ENCODE data around the gene TRIM41. TPM values are rescaled to one million over a fixed set of nuclear protein-coding genes. Genes with fewer than 3 reads are reported as not detected.

TRIM41 gene
- total RNA-seq, 2 experiments from 2014 or later, result 35.3 to 36.4 TPM

- peaks cover 45% of the 10 kb centered on the region for H3K4me1 Mint-ChIP-seq (ENCODE audit: low read depth)
- intact Hi-C loops (cut with micrococcal nuclease), result loop anchor here (1.0 to 5.0 kb wide), 7 partner anchors 8 to 1527 kb away; partner anchors contain the start of genes CANX, MGAT1 and TRIM52
- peak; percentile 71 for DNase-seq
Measured at GRCh38 chr5:181223729-181224389, 778 bp downstream of the TRIM41 start.

GRCh38 chr5:181224390-181225229 is 1.5 kb downstream of the TRIM41 start:
- peak; percentile 61 for DNase-seq
- Mint-ChIP-seq H3K9me3 (no peaks in the 10 kb centered on the region), H3K36me3 (peaks cover 14% of the 10 kb centered on the region), H3K27ac (peak overlapping the region; percentile 98), H3K4me1 (ENCODE audit: low read depth) (peaks cover 48% of the 10 kb centered on the region), H3K4me3 (peak overlapping the region; percentile 98), H3K27me3 (peaks cover 6% of the 10 kb centered on the region)
- ChIA-PET CTCF (interaction anchor here (2.8 kb wide), 1 partner anchor 40 kb away, joined by 10 read pairs; no protein-coding TSS in a partner anchor), POLR2A (interaction anchor here (0.7 to 7.1 kb wide), 6 partner anchors 10 to 36 kb away, joined by 3 to 100 read pairs (median 21); partner anchors contain the start of genes RACK1 and TRIM52)
- intact Hi-C loops (cut with micrococcal nuclease), result loop anchor here (1.0 to 5.0 kb wide), 2 partner anchors 8 to 1527 kb away; partner anchors contain the start of gene CANX

More at GRCh38 chr5:181223729-181224389, 778 bp downstream of the TRIM41 start:
- Mint-ChIP-seq H3K27ac (peak overlapping the region; percentile 98), H3K36me3 (peaks cover 9% of the 10 kb centered on the region), H3K9me3 (no peaks in the 10 kb centered on the region), H3K4me3 (peak overlapping the region; percentile 98), H3K27me3 (peaks cover 6% of the 10 kb centered on the region)
- ChIA-PET POLR2A (interaction anchor here (0.6 to 7.1 kb wide), 8 partner anchors 11 to 37 kb away, joined by 3 to 100 read pairs (median 12); partner anchors contain the start of genes RACK1 and TRIM52), CTCF (interaction anchor here (0.6 to 2.8 kb wide), 5 partner anchors 18 to 39 kb away, joined by 3 to 16 read pairs (median 10); no protein-coding TSS in a partner anchor)

GRCh38 chr5:181229996-181230395 is 6.9 kb downstream of the TRIM41 start:
- no peaks in the 10 kb centered on the region for H3K27me3 Mint-ChIP-seq
- H3K9me3 Mint-ChIP-seq, result no peaks in the 10 kb centered on the region
- ChIA-PET CTCF (interaction anchor here (0.6 kb wide), 1 partner anchor 1690 kb away, joined by 3 read pairs; no protein-coding TSS in a partner anchor), POLR2A (interaction anchor here (1.2 kb wide), 1 partner anchor 11 kb away, joined by 6 read pairs; no protein-coding TSS in a partner anchor)
- peaks cover 23% of the 10 kb centered on the region for H3K4me1 Mint-ChIP-seq (ENCODE audit: low read depth)
- peak overlapping the region; percentile 26 for H3K27ac Mint-ChIP-seq
- DNase-seq, result no peak
- intact Hi-C loops (cut with micrococcal nuclease), result no loop called here
- peaks cover 29% of the 10 kb centered on the region for H3K36me3 Mint-ChIP-seq
- no peak overlapping the region for H3K4me3 Mint-ChIP-seq

DNA sequence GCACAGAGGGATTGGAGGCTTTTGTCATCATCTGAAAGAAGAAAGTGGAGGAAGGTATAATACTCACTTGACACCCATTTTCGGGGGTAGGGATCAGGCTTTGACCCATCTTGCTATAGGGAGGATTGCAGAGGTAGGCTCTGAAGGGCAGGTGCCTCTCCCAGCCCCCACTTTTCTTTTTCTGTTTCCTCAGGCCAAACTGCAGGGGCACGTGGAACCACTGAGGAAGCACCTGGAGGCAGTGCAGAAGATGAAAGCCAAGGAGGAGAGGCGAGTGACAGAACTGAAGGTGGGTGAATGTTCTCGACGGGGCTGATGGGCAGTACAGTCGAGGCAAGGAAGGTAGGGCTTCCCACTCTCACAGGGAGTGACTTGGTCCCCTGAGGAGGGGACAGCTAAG is 7.5 kb downstream of the TRIM41 start:
- H3K4me3 Mint-ChIP-seq, result no peak overlapping the region
- H3K4me1 Mint-ChIP-seq (ENCODE audit: low read depth), result peaks cover 18% of the 10 kb centered on the region
- intact Hi-C loops (cut with micrococcal nuclease), result no loop called here
- H3K36me3 Mint-ChIP-seq, result peaks cover 29% of the 10 kb centered on the region
- CTCF ChIA-PET, result no interaction called here
- H3K27me3 Mint-ChIP-seq, result no peaks in the 10 kb centered on the region
- DNase-seq, result no peak
- no peaks in the 10 kb centered on the region for H3K9me3 Mint-ChIP-seq
- POLR2A ChIA-PET, result interaction anchor here (1.2 kb wide), 1 partner anchor 11 kb away, joined by 6 read pairs; no protein-coding TSS in a partner anchor
- H3K27ac Mint-ChIP-seq, result no peak overlapping the region

- ChIA-PET CTCF (no interaction called here), POLR2A (interaction anchor here (1.3 kb wide), 1 partner anchor 10 kb away, joined by 4 read pairs; no protein-coding TSS in a partner anchor)
- intact Hi-C loops (cut with micrococcal nuclease), result no loop called here
- H3K36me3 Mint-ChIP-seq, result peaks cover 37% of the 10 kb centered on the region
- peaks cover 13% of the 10 kb centered on the region for H3K4me1 Mint-ChIP-seq (ENCODE audit: low read depth)
- H3K27me3 Mint-ChIP-seq, result no peaks in the 10 kb centered on the region
- H3K9me3 Mint-ChIP-seq, result no peaks in the 10 kb centered on the region
- no peak overlapping the region for H3K4me3 Mint-ChIP-seq
- no peak overlapping the region for H3K27ac Mint-ChIP-seq
- DNase-seq, result no peak
Measured at GRCh38 chr5:181231432-181231831, 8.4 kb downstream of the TRIM41 start.

GRCh38 chr5:181232593-181232992 is 9.5 kb downstream of the TRIM41 start:
- intact Hi-C loops (cut with micrococcal nuclease), result loop anchor here (1.0 kb wide), 1 partner anchor 8 kb away; no protein-coding TSS in a partner anchor
- H3K4me1 Mint-ChIP-seq (ENCODE audit: low read depth), result peaks cover 16% of the 10 kb centered on the region
- ChIA-PET CTCF (no interaction called here), POLR2A (interaction anchor here (1.3 kb wide), 1 partner anchor 9 kb away, joined by 4 read pairs; no protein-coding TSS in a partner anchor)
- H3K27ac Mint-ChIP-seq, result no peak overlapping the region
- no peak for DNase-seq
- no peak overlapping the region for H3K4me3 Mint-ChIP-seq
- H3K36me3 Mint-ChIP-seq, result peaks cover 47% of the 10 kb centered on the region
- H3K9me3 Mint-ChIP-seq, result no peaks in the 10 kb centered on the region
- no peaks in the 10 kb centered on the region for H3K27me3 Mint-ChIP-seq

- intact Hi-C loops (cut with micrococcal nuclease), result no loop called here
- POLR2A ChIA-PET, result interaction anchor here (2.3 to 2.5 kb wide), 2 partner anchors 9 to 49 kb away, joined by 6 to 30 read pairs; partner anchors contain the start of gene TRIM41
- peaks cover 53% of the 10 kb centered on the region for H3K36me3 Mint-ChIP-seq
- DNase-seq, result no peak
- no peaks in the 10 kb centered on the region for H3K9me3 Mint-ChIP-seq
- no peak overlapping the region for H3K27ac Mint-ChIP-seq
- CTCF ChIA-PET, result no interaction called here
- no peak overlapping the region for H3K4me3 Mint-ChIP-seq
- peaks cover 23% of the 10 kb centered on the region for H3K4me1 Mint-ChIP-seq (ENCODE audit: low read depth)
- no peaks in the 10 kb centered on the region for H3K27me3 Mint-ChIP-seq
Measured at GRCh38 chr5:181233088-181233800, 10.2 kb downstream of the TRIM41 start.

- H3K4me1 Mint-ChIP-seq (ENCODE audit: low read depth), result peaks cover 27% of the 10 kb centered on the region
- POLR2A ChIA-PET, result interaction anchor here (0.8 to 2.5 kb wide), 5 partner anchors 10 to 50 kb away, joined by 3 to 30 read pairs (median 6); partner anchors contain the start of gene TRIM41
- peaks cover 60% of the 10 kb centered on the region for H3K36me3 Mint-ChIP-seq
- no peak for DNase-seq
- no peak overlapping the region for H3K27ac Mint-ChIP-seq
- intact Hi-C loops (cut with micrococcal nuclease), result no loop called here
- H3K27me3 Mint-ChIP-seq, result no peaks in the 10 kb centered on the region
- no peaks in the 10 kb centered on the region for H3K9me3 Mint-ChIP-seq
- H3K4me3 Mint-ChIP-seq, result no peak overlapping the region
- CTCF ChIA-PET, result interaction anchor here (2.0 kb wide), 1 partner anchor 50 kb away, joined by 5 read pairs; no protein-coding TSS in a partner anchor
Measured at GRCh38 chr5:181233801-181234454, 10.8 kb downstream of the TRIM41 start.

DNA sequence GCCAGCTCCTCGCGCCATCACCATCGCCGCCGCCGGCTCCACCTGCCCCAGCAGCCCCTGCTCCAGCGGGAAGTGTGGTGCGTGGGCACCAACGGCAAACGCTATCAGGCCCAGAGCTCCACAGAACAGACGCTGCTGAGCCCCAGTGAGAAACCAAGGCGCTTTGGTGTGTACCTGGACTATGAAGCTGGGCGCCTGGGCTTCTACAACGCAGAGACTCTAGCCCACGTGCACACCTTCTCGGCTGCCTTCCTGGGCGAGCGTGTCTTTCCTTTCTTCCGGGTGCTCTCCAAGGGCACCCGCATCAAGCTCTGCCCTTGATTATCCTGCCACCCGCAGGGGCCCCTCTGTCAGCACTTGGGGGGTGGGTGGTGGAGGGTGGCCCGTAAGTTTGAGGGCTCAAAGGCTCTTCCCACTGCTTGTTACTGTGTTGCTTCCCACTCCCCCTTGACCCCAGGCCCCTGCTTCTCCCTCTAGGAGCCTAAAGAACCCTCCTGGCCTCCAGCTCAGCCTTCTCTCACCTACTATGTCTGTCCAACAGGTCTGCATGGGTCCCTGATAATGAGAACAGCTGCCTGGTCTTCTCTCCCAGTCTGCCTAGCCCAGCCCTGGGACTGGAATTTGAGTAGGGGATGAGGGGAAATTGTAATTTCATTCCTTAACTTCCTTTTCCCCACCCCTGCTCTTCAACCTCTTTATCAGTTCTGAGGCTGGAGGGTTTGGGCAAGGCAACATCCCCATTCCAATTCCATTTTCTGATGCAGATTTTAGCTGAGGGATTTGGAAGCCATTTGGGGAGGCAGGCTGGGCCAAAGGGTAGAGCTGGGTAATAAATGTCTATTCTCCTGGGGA is 11.6 kb downstream of the TRIM41 start:
- Mint-ChIP-seq H3K4me3 (no peak overlapping the region), H3K9me3 (no peaks in the 10 kb centered on the region), H3K4me1 (ENCODE audit: low read depth) (peaks cover 26% of the 10 kb centered on the region), H3K27ac (peak overlapping the region; percentile 64), H3K27me3 (no peaks in the 10 kb centered on the region), H3K36me3 (peaks cover 63% of the 10 kb centered on the region)
- ChIA-PET POLR2A (interaction anchor here (0.6 to 2.5 kb wide), 9 partner anchors 11 to 50 kb away, joined by 3 to 30 read pairs (median 5); partner anchors contain the start of genes TRIM41 and TRIM52), CTCF (interaction anchor here (0.8 to 2.0 kb wide), 2 partner anchors 27 to 50 kb away, joined by 3 to 5 read pairs; no protein-coding TSS in a partner anchor)
- intact Hi-C loops (cut with micrococcal nuclease), result no loop called here
- DNase-seq, result no peak

DNA sequence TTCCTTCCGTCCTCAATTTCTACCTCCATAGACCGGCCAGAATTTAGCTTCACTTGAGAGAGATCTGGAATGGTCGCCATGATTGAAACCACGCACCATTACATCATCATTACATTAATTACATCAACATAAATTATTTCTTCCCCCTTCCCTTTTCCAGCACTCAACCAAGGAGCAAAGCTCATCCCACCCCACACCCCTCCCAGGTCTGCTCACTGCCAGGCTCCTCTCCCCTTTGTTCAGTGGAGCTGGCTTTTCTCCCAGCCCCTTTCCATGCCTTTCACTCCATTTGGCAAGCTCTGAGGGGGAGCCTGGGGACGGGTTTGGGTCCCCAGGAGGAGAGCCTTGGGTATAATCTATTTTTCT is 12.2 kb downstream of the TRIM41 start:
- Mint-ChIP-seq H3K27me3 (no peaks in the 10 kb centered on the region), H3K27ac (peak overlapping the region; percentile 64), H3K4me1 (ENCODE audit: low read depth) (peaks cover 25% of the 10 kb centered on the region), H3K9me3 (no peaks in the 10 kb centered on the region), H3K36me3 (peaks cover 65% of the 10 kb centered on the region), H3K4me3 (no peak overlapping the region)
- intact Hi-C loops (cut with micrococcal nuclease), result no loop called here
- ChIA-PET CTCF (interaction anchor here (0.8 to 2.0 kb wide), 2 partner anchors 27 to 51 kb away, joined by 3 to 5 read pairs; no protein-coding TSS in a partner anchor), POLR2A (interaction anchor here (1.0 to 2.5 kb wide), 7 partner anchors 10 to 51 kb away, joined by 3 to 30 read pairs (median 6); partner anchors contain the start of genes TRIM41 and TRIM52)
- no peak for DNase-seq

Data from activated CD4-positive, alpha-beta memory T cell treated with anti-CD3 and anti-CD28 coated beads for 36 hours (primary cell).